ENCODE results near the gene ZFP28.

Gene ZFP28

GRCh38 chr19:56596676-56597075 lies 57.9 kb downstream of the ZFP28 start:
- no peak for DNase-seq

- DNase-seq: no peak
These were observed 58.9 kb downstream of the ZFP28 start for GRCh38 chr19:56597696-56598095.

GRCh38 chr19:56601375-56601774 lies 62.6 kb downstream of the ZFP28 start:
- no peak for DNase-seq

GRCh38 chr19:56603829-56604228 lies 65.1 kb downstream of the ZFP28 start:
- DNase-seq: no peak

Data from CD4-positive, alpha-beta T cell treated with Interleukin-12 subunit alpha and Interleukin-12 subunit beta, for 1 hour (primary cell).